GM18951 (cell line): Measurements from ENCODE around the gene ZBTB4.

Experiments used
- POLR2A ChIP-seq: IDR thresholded peaks from 4 replicates; pipeline ENCODE4 v1.6.1; 2011; ENCODE audit warnings: mild to moderate bottlenecking; ENCODE audit not compliant: insufficient read length, insufficient read depth; ENCODE audit errors: extremely low read depth
- in situ Hi-C: fragments of 300-500 bp; cut with MboI; formaldehyde crosslinking; loops from one replicate; pipeline ENCODE4 v1.12.0; 2022; ENCODE audit warnings: low sequenced_read_pairs, mixed read lengths, inconsistent platforms; ENCODE audit not compliant: unreplicated experiment

Gene ZBTB4

DNA sequence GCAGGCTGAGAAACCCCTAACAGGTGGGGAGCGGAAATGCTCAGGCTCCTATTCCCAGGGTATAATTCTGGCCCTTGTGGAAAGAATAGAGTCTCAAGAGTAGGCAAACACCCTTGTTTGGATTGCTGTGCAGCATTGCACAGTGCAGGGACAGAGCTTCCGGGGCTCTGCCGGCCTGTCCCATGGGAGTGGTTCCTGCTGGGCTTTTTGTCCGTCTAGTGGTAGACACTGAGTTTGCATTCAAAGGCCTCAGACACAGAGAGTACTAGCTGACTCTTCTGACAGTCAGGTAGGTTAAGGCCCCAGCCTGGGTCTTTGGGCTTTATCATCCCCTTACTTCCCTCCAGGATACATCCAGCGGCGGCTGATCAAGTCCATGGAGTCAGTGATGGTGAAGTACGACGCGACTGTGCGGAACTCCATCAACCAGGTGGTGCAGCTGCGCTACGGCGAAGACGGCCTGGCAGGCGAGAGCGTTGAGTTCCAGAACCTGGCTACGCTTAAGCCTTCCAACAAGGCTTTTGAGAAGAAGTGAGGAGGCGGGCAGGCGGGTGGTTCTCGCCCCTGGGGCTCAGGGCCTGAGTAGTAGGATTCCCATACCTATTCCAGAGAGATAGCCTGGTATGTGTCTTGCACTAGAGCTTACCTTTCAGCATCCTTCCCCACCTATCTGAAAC, 22.9 kb upstream of the ZBTB4 start:
- TF ChIP-seq POLR2A = no peak
- in situ Hi-C loops = no loop called here

DNA sequence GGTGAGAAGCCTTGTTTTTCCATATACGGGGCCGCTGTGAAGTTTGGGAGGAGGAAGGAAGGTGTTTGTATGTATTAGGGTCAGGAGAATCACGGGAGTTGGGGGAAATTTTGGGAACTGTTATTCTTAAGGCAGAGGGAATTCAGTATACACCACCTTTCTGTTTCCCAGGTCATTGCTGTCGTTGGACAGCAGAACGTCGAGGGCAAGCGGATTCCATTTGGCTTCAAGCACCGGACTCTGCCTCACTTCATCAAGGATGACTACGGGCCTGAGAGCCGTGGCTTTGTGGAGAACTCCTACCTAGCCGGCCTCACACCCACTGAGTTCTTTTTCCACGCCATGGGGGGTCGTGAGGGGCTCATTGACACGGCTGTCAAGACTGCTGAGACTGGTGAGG, 22.3 kb upstream of the ZBTB4 start:
- in situ Hi-C loops = no loop called here
- TF ChIP-seq POLR2A = no peak

GRCh38 chr17:7499161-7499560, 19.7 kb upstream of the ZBTB4 start:
- in situ Hi-C loops = no loop called here
- TF ChIP-seq POLR2A = no peak

DNA sequence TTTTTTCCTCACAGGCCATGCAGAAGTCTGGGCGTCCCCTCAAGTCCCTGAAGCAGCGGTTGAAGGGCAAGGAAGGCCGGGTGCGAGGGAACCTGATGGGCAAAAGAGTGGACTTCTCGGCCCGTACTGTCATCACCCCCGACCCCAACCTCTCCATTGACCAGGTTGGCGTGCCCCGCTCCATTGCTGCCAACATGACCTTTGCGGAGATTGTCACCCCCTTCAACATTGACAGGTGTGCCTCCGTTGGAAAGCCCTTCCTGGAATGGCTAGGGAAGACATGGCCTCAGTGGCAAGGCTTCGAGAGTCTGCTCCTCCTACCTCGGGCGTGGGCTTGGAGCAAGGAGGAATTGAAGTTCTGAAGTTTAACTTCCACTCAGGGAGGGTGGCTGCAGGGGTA, 18.2 kb upstream of the ZBTB4 start:
- no peak for TF ChIP-seq POLR2A
- in situ Hi-C loops = no loop called here

DNA sequence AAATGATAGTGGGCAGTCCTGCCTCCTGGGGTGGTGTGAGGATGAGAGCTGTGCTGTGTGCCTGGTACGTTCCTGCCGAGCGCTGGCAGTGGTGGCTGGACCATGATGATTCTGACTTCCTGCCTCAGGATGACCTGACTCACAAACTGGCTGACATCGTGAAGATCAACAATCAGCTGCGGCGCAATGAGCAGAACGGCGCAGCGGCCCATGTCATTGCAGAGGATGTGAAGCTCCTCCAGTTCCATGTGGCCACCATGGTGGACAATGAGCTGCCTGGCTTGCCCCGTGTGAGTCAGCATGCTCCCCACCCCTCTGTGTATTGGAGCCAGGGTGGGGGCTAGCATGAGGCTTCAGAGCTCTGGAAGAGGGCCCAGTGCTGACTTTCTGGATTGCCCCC, 17.8 kb upstream of the ZBTB4 start:
- TF ChIP-seq POLR2A = no peak
- in situ Hi-C loops = no loop called here

- no peak for TF ChIP-seq POLR2A
- in situ Hi-C loops = no loop called here
Observed at GRCh38 chr17:7496470-7497183, 17.2 kb upstream of the ZBTB4 start.

DNA sequence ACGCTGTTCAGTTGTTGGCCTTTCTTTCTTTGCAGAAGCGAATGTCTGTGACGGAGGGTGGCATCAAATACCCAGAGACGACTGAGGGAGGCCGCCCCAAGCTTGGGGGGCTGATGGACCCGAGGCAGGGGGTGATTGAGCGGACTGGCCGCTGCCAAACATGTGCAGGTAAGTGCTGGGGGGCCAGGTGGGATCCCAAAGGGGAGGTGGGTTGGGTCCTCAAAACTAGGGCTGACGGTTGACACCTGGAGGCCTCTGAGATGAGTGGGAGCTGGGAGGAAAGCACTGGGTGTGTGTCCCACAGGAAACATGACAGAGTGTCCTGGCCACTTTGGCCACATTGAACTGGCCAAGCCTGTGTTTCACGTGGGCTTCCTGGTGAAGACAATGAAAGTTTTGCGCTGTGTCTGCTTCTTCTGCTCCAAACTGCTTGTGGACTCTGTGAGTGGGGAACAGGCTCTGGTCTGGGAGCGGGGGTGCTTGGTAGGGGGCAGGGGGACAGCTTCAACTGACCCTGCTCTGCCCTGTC, 16.5 kb upstream of the ZBTB4 start:
- TF ChIP-seq POLR2A = no peak
- in situ Hi-C loops = no loop called here

GRCh38 chr17:7493941-7494340, 14.5 kb upstream of the ZBTB4 start:
- in situ Hi-C loops = no loop called here
- TF ChIP-seq POLR2A = no peak

DNA sequence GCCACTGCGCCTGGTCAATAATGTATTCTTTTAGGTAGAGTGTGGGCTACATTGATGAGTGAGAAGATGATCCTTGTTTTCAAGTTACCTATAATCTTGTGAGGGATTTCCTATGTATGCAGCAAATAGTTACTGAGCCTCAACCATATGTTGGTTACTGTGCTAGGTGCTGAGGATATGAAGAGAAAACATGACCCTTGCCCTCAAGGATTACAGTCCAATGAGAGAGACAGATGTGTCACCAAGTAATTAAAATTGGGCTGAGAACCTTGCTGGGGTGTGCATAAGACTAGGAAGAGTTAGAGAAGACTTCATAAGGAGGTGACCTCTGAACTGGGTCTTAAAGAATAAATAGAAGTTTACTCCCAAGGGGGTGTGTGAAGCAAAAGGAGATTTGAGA, 12.2 kb upstream of the ZBTB4 start:
- TF ChIP-seq POLR2A = no peak
- in situ Hi-C loops = no loop called here

- TF ChIP-seq POLR2A = no peak
- in situ Hi-C loops = no loop called here
Observed at GRCh38 chr17:7490144-7490543, 10.7 kb upstream of the ZBTB4 start.

GRCh38 chr17:7486181-7486580, 6.8 kb upstream of the ZBTB4 start:
- in situ Hi-C loops = no loop called here
- no peak for TF ChIP-seq POLR2A

DNA sequence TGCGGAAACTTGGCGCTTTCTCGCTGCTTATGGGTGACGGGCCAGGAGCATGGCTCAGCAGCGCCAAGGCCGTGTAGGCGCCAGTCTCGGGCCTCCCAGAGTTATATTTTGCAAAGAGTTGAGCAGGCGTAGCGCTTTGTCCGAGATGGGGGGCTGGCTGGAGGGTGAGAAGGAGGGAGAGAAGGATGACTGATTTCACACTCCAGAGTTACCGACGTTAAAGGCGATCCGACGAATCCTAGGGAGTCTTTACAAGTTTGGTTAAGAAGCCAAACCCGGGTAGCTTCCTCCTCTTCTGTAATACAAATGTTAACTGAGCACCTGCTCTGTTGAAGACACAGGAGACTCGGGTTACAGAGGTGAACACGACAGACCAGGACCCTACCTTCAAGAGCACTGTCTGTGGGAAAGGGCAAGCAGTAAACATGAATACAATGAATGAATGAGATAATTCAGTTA, 5.5 kb upstream of the ZBTB4 start:
- in situ Hi-C loops = no loop called here
- TF ChIP-seq POLR2A = no peak

DNA sequence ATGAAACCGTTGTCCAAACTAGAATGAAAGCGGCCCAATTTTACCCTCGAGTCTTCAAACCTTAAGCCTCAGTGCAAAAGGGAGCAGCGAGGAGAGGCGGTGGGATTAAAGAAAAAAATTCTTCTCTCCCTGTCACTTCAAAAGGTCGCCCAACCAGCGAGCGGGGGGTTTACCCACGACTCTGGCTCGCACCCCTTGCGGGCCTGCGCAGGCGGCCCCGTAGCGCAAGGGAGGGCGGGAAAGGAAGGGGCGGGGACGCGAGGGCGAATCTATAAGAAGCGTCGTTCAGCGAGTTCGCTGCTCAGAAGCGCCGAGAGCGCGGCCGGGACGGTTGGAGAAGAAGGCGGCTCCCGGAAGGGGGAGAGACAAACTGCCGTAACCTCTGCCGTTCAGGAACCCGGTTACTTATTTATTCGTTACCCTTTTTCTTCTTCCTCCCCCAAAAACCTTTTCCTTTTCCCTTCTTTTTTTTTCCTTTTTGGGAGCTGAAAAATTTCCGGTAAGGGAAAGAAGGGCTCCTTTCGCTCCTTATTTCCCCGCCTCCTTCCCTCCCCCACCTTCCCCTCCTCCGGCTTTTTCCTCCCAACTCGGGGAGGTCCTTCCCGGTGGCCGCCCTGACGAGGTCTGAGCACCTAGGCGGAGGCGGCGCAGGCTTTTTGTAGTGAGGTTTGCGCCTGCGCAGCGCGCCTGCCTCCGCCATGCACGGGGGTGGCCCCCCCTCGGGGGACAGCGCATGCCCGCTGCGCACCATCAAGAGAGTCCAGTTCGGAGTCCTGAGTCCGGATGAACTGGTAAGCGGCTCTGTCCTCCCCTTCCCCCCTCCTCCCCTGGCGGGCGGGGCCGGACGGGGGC, 4.9 kb upstream of the ZBTB4 start, which contains the start of gene POLR2A:
POLR2A (plus strand) TSS at position 300 of the 852 bp plus-strand sequence.
- in situ Hi-C loops = no loop called here
- TF ChIP-seq POLR2A = peak; percentile 100
